ENCODE data around the gene PRRX1.

PRRX1 gene

DNA sequence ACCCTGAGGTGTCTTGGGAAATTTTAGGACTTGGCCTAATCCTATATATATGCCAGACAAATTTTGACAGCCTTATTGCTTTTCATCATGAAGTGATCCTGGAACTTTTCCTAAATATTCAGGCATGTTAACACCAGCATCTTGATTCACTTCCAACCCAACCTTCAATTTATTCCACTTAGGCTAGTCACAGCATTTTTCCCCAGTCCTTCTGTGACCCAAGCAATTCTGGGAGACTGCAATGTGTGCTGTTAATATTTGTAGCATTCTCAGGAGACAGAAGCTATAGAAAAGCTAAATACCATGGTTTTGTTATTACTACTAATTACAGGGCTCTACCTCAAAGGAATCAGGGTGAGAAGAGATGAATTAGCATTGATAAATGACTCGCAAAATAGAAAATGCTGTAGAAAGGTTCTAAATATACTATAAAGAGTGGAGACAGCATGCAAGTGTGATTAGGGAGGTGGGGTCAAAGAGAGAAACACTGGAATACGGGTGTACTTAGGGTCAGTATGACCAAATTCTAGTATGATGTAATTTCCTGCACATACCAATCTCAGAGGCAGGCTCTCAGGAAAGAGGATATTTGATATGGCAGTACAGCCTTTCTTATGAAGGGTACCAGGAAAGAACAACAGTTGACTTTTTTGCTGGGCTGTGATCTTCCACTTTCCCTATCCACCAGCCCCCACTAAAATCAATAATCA, 29.1 kb downstream of the PRRX1 start:
- DNase-seq = no peak

DNA sequence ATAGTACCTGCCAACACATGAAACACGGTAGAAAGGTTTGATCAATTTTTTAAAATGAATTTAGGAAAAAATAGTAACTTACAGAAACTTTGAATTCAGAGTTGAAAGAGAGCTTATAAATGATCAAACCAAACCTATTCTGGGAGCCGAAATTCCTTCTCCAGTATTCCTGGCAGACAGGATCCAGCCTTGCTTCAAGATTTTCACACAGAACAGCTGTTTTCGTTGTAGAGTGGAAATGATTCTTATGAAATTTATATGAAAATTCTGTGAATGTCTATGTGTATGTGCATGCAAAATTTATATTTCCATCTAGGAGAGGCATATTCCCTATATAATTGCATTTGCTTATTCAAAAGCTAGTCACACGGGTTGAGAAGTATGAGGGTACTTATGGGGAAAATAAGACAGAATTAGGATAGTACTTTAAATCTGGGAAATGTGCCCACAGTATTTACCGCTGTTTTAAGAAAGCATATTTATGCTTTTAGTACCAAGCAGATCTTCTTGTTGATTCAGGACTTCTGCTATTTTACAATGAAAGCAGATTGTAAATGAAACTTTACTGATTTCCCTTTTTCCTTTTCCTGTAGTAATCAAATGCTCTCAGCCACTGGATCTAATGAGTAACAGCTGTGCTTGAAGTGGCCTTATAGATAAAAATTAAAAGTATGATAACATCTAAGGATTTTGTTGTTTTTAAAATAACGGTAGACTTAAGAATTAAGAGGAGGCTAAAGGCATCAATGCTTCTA, 30.4 kb downstream of the PRRX1 start:
- no peak for DNase-seq

DNA sequence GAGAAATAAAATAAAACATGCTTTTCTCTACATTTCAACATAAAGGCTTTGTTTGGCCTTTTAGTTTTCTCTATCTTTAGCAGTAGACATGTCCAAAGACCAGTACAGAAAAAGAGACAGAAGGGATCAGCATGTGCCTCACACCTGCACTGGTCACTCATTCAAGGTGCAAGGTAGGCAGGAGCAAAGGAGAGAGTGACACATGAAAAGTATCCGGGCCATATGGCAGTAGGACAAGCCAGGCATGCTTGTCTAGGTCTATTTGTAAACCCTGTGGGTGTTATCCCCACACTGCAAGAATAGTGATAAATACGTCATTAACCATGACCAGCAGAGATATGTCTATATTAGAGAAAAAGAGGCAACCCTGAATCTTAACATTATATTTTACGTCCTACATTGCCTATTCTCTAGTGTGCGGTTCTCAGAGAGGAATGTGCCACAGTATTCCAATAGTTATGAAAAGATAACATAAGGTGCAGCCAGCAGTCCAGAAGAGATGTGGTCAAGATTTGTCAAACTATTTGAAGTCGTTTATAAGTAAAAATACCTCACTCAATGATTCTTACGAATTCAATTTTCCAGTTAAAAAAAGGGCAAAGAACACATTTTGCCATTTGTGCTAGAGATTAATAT, 32.1 kb downstream of the PRRX1 start:
- no peak for DNase-seq

DNA sequence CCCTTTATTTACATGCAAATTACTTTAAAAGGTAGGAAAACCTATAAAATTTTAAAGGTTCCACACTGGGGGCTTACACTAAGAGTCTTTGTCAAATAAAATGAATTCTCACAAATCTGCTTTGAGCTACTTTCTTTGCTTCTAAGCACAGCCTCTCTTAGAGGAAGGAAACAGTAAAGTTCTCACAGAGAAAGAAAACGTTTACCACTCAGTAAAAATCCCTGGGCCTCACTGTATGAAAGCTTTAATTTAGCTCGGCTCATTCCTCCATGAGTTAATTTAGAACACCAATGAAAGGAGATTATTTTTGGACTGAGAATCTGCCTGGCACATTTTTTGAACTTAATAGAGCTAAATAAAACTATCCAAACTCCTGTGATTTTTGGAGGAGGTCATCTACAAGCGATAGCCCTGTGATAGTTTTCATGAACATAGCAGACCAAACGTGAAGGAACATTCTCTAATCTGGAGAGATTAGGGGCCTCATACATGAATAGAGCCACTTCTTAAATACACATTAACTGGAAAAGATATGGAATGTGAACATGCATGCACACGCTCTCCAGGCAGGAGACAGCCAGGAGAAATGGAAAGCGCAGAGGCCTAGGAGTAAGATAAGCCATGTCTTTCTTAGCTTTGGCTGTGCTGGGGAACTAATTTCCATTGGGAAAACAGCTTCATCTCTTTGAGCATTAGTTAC, 32.8 kb downstream of the PRRX1 start:
- DNase-seq = no peak

DNA sequence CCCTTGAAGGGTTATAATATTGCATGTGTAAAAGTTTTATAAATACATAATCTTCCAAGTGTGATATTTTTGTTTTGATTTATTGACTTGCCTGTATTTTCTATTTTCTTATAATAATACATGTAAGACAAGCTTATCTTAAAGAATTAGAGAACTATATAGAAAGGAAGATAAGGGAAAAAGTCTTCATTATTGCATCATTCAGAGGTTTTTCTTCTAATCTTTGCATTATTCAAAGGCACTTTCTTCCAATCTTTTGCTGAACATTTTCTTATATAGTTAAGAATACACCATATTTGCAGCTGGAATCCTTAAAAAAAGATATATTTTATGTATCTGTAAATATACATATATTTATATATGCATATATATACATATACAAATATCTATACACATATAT, 33.4 kb downstream of the PRRX1 start:
- DNase-seq = no peak

DNA sequence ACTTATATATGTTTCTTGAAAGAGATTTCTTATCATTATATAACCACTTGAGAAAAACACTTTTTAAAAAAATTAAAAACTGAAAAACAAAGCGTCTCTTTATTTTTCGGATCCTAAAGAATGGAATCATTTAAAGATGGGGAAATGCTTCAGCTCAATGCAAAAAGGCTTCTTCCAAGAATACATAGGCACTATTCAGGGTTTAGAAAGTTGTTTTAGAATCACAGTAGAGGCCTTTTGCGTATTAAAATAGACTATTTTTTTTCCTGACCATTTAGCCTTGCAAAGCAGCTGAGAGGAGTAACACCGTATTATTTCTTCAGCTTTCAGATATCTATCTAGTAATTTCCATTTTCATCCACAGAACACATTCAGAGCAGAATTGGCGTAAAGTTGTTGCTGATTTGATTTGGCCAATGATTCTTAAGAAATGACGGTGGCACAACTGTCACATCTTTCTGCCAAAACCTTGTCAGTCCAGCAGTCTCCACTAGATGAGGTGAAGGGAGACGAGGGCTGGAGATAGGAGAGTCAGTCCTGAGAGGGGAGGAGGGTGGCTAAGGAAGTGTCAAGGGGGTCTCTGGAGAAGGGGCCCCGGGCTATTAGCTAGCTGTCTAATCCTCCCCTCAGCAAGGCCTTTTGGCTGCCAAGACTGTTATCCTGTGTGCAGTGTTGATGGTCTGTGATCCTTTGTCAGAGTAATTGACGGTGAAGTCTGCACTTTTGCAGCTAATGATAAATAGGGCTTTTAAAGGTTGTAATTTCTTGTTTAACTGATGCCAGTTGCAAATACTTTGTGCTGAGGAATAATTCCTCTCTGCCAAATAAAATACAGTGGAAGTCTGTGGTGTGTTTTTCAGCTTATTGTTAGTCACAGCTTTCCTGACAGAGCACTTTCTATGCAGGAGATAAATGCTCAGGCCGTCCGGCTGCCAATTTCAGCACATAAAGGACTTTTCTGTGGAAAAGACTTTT, 34.7 kb downstream of the PRRX1 start:
- DNase-seq = no peak

DNA sequence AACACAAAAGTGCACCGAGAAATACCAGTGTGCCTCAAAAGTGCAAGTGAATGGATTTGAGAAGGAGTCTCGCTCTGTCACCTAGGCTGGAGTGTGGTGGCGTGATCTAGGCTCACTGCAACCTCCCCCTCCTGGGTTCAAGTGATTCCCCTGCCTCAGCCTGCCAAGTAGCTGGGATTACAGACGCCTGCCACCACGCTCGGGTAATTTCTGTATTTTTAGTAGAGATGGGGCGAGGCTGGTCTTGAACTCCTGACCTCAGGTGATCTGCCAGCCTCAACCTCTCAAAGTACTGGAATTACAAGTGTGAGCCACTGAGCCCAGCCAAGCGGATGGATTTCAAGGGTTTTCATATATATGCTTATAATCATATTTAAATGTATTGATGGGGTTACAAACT, 35.8 kb downstream of the PRRX1 start:
- no peak for DNase-seq

DNA sequence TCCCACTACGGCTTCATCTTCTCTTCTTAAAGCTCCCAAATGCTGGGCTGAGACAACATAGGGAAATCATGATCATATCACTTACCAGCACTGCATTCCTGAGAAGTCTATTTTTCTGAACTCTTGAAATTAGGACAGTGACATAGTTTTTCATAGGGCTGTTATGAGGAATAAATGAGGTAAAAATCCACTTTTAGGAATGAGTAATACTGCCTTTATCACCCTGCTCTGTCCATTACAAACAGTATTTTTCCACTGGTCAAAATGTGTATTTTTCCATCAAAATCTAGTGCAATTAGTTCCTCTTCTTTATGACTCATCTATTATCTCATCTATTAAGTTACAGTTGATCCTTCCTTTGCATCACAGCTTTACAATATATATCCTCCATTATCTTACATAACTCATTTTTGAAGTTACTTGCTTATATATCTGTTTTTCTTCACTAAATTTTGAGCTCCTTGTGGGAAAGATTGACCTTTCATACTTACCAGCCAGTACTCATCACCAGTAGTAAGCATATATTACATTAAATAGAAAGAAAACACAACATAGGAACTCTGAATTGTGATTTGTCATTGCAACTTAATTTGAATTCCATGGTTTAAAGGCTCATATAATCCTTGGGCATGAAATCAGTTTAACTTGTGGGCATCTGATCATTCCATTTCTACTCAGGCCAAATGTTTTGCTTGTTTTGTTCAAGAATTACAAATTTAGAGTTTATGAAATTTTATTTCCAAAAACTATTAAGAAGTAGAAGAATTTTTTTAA, 37.1 kb downstream of the PRRX1 start:
- no peak for DNase-seq

DNA sequence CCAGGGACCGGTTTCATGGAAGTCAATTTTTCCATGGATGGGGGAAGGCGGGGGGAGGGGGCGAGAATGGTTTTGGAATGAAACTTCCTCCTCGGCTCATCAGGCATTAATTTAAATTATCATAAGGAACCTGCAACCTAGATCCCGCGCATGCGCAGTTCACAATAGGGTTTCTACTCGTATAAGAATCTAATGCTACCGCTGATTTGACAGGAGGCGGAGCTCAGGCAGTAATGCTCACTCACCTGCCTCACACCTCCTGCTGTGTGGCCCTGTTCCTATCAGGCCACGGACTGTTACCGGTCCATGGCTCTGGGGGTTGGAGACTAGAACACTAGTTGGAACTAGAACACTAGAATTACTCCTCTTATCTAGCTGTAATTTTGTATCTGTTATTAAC, 38.0 kb downstream of the PRRX1 start:
- DNase-seq = no peak

DNA sequence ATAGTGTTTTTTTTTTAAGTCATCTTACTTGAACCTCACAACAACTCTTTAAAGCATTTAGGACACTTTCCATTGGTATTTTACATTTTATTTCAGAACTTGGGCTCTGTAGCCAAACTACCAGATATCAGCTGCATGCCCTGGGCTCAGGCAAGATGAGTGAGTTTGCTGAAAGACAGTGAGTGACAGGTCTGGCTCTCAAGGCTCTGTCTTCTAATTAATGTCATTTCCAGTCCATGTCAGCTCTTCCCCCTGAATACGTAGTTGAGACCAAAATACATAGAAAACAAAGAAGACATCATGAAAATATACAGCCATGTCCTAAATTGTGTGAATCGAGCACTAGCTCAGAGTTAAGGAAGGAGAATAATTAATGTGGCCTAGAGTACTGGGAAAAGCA, 39.7 kb downstream of the PRRX1 start:
- DNase-seq = no peak

DNA sequence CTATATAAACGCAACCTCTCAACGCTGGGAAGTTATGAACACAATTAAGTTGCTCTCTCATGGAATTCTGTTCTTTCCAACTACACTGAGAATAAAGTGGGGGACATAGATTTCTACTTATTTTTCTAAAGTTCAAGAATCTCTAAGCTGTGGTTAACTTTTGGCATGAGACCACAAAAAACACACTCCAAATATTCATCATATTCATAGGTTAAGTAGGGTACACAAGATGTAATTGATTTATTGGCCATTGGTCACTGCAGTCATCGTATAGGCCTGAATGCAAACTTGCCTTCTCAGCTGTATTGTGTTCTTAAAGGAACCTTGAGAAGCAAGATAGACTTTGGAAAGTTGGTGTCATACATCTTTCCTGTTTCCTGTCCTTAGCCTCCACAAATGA, 40.3 kb downstream of the PRRX1 start:
- DNase-seq = no peak

DNA sequence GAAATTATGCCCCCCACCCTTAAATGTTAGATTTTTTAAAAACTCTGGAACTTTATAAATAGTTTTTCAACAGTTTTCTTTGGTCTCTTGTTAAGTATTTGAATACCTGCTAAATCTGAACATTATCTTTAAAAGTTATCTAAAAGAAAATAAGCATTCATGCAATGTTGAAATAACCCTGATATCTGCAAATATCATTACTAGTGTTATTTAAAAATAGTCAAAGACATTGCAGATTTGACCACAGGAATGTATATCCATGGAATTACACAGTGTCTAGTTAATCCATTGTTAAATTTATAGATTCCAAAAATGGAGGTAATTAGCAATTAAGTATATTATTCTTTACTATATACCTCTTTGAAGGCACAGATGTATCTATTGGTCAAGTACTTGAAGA, 42.0 kb downstream of the PRRX1 start:
- no peak for DNase-seq

DNA sequence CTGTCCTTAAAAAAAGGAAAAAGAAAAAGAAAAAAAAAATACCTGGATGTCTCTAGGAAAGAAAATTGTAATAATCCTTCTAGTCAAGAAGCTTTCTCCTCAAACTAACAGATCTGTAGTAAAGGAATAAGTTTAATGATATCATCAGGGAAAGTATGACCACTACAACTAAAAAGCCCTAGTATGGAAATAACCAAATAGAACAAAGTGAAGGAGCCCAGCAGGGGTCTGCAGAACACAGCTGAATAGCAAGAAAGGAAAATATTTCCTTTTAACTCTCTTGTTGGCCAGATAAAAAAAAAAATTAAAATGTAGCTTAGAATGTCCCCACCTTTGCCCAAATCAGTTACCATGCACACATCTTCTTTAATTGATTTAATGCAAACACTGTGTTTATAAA, 43.2 kb downstream of the PRRX1 start:
- no peak for DNase-seq

DNA sequence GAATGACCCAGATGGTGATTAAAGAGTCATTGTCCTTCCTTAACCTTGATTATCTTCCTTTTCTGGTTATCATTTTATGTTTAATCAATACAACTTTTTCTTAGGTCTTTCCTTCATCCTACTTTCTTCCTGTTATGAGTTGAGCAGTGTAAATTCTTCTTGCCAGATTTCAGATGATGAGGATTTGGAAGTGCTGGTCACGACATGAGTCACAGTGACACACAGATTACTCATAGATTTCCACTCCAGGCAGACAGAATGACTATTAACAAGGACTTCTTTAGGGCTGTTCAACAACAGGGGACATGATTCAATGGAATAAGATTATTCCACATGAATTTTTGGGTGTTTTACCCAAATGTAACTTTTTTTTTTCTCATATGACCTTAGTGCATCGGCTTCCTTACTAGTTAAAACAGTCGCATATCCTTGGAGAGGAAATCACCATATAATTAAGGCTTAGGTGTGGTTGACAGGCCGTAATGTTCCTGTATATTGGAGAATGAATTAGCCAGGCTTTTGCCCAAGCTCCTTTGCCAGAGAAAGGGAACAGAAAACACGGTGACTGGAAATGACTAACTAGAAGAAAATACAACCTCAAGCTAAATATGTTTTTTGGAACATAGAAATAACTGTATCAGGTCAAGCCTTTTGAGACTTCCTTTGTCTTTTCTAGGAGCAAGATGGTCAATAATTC, 44.2 kb downstream of the PRRX1 start:
- DNase-seq = no peak

DNA sequence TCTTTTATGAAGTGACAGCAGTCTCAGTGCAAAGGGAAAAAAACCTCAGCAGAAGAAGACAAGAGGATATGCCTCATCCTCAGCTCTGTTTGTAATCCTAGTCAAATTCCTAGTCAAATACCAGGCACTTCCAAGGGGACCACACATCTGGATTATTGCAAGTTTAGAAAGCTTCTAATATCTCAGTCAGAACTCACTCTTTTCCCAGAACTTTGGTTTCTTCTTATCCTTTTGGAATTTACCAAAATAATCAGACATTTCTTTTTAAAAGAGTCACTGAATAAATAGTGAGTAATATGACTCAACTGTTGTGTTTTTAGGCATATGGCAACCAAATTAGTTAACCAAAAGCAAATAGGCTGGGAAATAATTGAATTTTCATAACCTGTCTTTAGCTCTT, 47.8 kb downstream of the PRRX1 start:
- no peak for DNase-seq

DNA sequence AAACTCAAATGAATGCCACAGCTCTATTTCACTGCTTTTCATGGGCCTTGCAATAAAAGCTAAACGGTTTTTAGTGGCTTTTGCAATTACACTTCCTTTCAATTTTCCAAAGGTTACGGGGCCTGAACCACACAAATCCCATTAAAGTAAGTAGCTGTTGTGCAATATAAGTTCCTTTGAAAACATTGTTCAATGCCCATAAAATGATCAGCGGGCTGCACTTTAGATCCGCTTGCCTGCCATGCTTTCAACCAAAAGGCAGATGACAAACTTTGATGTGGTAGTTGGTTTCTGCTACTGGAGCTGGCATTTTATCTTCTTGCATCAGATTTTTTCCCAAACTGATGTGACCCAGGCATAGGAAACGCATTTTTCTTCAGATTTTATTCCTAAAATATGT, 50.2 kb downstream of the PRRX1 start:
- no peak for DNase-seq

DNA sequence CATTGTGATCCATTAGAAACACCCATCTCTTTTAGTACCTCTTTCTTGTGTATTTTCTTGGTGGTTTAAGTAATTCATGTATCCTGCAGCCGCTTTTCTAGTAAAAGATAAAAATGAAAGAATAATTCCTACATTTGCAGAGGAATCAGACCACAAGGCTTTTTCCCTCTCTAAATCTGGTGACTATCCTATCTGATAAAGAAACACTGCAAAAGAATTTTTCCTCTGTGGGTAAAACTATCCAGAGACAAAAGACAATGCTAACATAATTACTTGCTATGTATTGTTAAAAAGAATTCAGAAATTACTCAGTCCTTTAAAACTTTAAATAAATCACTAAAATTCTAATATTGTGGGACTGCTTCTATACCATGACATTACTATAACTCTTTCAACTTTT, 51.0 kb downstream of the PRRX1 start:
- no peak for DNase-seq

DNA sequence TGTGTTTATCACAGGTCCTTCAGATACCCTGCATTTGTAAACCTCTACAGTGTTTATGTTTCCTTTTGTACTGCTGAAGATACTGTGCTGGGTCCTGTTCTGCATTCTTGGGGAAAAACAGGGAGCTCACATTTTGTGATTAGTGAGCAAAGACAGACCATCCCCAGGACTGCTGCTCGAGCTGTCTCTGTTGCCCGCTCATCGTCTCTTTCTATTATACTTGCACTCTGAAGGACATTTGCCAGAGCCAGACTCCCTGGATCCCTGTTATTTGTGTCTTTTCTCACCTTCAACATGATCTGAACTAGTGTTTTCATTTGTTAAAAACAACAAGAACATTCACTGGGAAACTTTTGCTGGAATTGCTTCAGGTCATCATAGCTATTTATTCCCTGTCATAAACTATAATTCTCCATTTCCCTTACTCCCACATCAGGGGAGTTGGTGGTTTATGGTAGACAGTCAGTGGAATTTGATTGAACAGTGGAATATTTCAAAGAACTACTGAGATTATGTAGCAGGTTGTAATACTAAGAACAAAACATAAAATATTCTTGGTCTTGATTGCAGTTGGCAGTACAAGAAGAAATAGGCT, 53.0 kb downstream of the PRRX1 start:
- no peak for DNase-seq

DNA sequence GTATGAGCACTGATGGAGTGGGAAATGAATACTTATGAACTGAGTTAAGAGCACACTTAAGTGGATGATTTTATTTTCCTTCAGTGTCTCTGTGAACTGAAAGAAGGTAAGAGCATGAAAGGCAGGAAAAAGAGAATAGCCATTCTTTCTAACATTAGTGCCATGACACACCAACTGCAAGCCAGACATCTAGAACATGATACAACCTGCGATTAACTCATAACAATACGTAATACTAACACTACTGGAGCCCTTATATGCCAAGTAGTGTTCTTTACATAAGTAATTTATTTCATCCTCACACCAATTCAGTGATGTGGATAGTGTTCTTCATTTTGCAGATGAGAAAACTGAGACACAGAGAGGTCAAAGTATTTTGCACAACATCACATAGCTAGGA, 56.7 kb downstream of the PRRX1 start:
- DNase-seq = no peak

DNA sequence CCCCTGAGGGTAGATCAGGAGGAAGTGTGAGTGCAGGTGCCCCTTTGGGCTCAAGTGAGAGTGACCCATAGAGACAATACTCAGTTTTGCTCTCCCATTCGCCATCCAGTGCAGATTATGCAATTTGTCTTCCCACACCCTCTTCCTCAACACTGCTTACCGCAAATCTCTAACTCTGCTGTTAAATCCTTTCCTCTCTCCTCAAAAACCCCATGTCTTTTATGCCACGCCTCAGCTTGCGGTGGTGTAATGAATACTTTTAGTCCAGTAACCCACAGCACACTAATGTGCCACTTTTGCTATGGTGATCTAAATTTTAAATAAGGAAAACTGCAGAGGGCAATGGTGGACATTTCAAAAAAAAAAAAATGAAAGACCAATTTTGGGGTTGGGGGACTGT, 57.7 kb downstream of the PRRX1 start:
- DNase-seq = no peak

DNA sequence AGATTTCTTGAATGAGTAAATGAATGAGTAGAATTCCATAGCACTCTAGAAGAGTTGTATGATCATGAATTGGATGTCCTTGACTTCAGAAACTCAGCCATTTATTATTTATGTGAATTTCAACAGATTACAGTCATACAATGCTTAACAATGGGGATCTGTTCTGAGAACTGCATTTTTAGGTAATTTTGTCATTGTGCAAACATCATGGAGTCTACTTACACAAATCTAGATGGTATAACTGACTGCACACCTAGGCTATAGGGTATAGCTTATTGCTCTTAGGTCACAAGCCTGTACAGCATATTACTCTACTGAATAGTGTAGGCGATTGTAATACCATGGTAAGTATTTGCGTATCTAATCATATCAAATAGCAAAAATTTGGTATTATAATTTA, 59.6 kb downstream of the PRRX1 start:
- no peak for DNase-seq
